GM10847 (cell line): ENCODE measurements around the gene F2.

Source experiments
- POLR2A ChIP-seq: IDR thresholded peaks from 2 replicates; pipeline ENCODE4 v1.6.1; 2011; ENCODE audit not compliant: insufficient read length; ENCODE audit errors: extremely low read depth

F2 gene

GRCh38 chr11:46680164-46680760, 38.8 kb upstream of the F2 start:
- no peak for TF ChIP-seq POLR2A

- no peak for TF ChIP-seq POLR2A
These were observed 38.2 kb upstream of the F2 start for GRCh38 chr11:46680815-46681214.

- no peak for TF ChIP-seq POLR2A
These were observed 37.2 kb upstream of the F2 start for GRCh38 chr11:46681814-46682213.

GRCh38 chr11:46682773-46683752, 36.0 kb upstream of the F2 start:
- no peak for TF ChIP-seq POLR2A

- no peak for TF ChIP-seq POLR2A
These were observed 34.6 kb upstream of the F2 start for GRCh38 chr11:46684367-46684766.

GRCh38 chr11:46686886-46687795, 31.9 kb upstream of the F2 start:
- no peak for TF ChIP-seq POLR2A

GRCh38 chr11:46690702-46691101, 28.3 kb upstream of the F2 start:
- TF ChIP-seq POLR2A, result no peak

- TF ChIP-seq POLR2A, result no peak
These were observed 26.6 kb upstream of the F2 start for GRCh38 chr11:46692450-46692849.

GRCh38 chr11:46693597-46694012, 25.4 kb upstream of the F2 start:
- no peak for TF ChIP-seq POLR2A

GRCh38 chr11:46694072-46694471, 24.9 kb upstream of the F2 start:
- TF ChIP-seq POLR2A, result no peak

- no peak for TF ChIP-seq POLR2A
These were observed 24.4 kb upstream of the F2 start for GRCh38 chr11:46694607-46695006.

GRCh38 chr11:46695345-46696211, 23.4 kb upstream of the F2 start:
- no peak for TF ChIP-seq POLR2A

- no peak for TF ChIP-seq POLR2A
These were observed 22.8 kb upstream of the F2 start for GRCh38 chr11:46696212-46696558.

GRCh38 chr11:46697303-46697702, 21.7 kb upstream of the F2 start:
- TF ChIP-seq POLR2A, result no peak

- no peak for TF ChIP-seq POLR2A
These were observed 21.3 kb upstream of the F2 start for GRCh38 chr11:46697723-46698122.
